Activated naive CD4-positive, alpha-beta T cell treated with anti-CD3 and anti-CD28 coated beads, Interleukin-2, amount 10 ng/mL, durations not matched to agents 7 days and 5 days (primary cell): ENCODE measurements around the gene SPDYE5.
"Not testable (repeated sequence)": the region's sequence is repeated elsewhere in the genome, so short reads cannot be mapped to it uniquely, and the experiment has no call there.

Source experiments
- CTCF ChIA-PET: fragments of 350-600 bp; sonication (Branson Sonifier 250); formaldehyde crosslinking; loops from one replicate; lab custom pipeline; 2021; ENCODE audit warnings: antibody characterized with exemption; lab: Charles Lee
- DNase-seq: peaks from one replicate; pipeline ENCODE4 v3.0.0-alpha.2; 2020
- H3K27ac Mint-ChIP-seq: one replicate; pipeline ENCODE4 v1.8.0; 2021; ENCODE audit warnings: mild to moderate bottlenecking, moderate library complexity, mixed read lengths
- H3K27me3 Mint-ChIP-seq: one replicate; pipeline ENCODE4 v1.8.0; 2021; ENCODE audit warnings: mild to moderate bottlenecking, mixed read lengths
- H3K36me3 Mint-ChIP-seq: one replicate; pipeline ENCODE4 v1.8.0; 2021; ENCODE audit warnings: mixed read lengths
- H3K4me1 Mint-ChIP-seq: one replicate; pipeline ENCODE4 v1.8.0; 2021; ENCODE audit warnings: mixed read lengths
- H3K4me3 Mint-ChIP-seq: one replicate; pipeline ENCODE4 v1.8.0; 2021; ENCODE audit warnings: mild to moderate bottlenecking, moderate library complexity, mixed read lengths
- H3K9me3 Mint-ChIP-seq: one replicate; pipeline ENCODE4 v1.8.0; 2021; ENCODE audit warnings: mixed read lengths

SPDYE5 gene

GRCh38 chr7:75492020-75492419, at the start of gene SPDYE5:
SPDYE5 (plus strand) TSS chr7:75492320; CDS start chr7:75494048, 1,728 bp downstream.
- H3K36me3 Mint-ChIP-seq, H3K27me3 Mint-ChIP-seq, H3K4me1 Mint-ChIP-seq, CTCF ChIA-PET, H3K4me3 Mint-ChIP-seq, H3K27ac Mint-ChIP-seq, H3K9me3 Mint-ChIP-seq, DNase-seq: not testable (repeated sequence)

GRCh38 chr7:75442465-75443111, 49.5 kb upstream of the SPDYE5 start:
- CTCF ChIA-PET, H3K9me3 Mint-ChIP-seq, H3K27me3 Mint-ChIP-seq: not testable (repeated sequence)
- DNase-seq: peak; percentile 45
- H3K4me3 Mint-ChIP-seq: peak overlapping the region; percentile 89
- H3K36me3 Mint-ChIP-seq: peaks cover 25% of the 10 kb centered on the region
- H3K4me1 Mint-ChIP-seq: peaks cover 12% of the 10 kb centered on the region
- H3K27ac Mint-ChIP-seq: peak overlapping the region; percentile 92

- H3K27me3 Mint-ChIP-seq, H3K27ac Mint-ChIP-seq, H3K4me3 Mint-ChIP-seq, H3K4me1 Mint-ChIP-seq, CTCF ChIA-PET, H3K36me3 Mint-ChIP-seq, DNase-seq, H3K9me3 Mint-ChIP-seq: not testable (repeated sequence)
Observed at GRCh38 chr7:75449946-75450345, 42.2 kb upstream of the SPDYE5 start.

- H3K27ac Mint-ChIP-seq, CTCF ChIA-PET, H3K27me3 Mint-ChIP-seq, H3K36me3 Mint-ChIP-seq, H3K9me3 Mint-ChIP-seq, DNase-seq, H3K4me1 Mint-ChIP-seq, H3K4me3 Mint-ChIP-seq: not testable (repeated sequence)
Observed at GRCh38 chr7:75452494-75452955, 39.6 kb upstream of the SPDYE5 start.

GRCh38 chr7:75456403-75456802, 35.7 kb upstream of the SPDYE5 start:
- peaks cover 13% of the 10 kb centered on the region for H3K36me3 Mint-ChIP-seq
- H3K27me3 Mint-ChIP-seq, H3K9me3 Mint-ChIP-seq, DNase-seq, H3K4me3 Mint-ChIP-seq, H3K27ac Mint-ChIP-seq, H3K4me1 Mint-ChIP-seq, CTCF ChIA-PET: not testable (repeated sequence)

- CTCF ChIA-PET, H3K27ac Mint-ChIP-seq, H3K4me1 Mint-ChIP-seq: not testable (repeated sequence)
Observed at GRCh38 chr7:75458034-75458433, 34.1 kb upstream of the SPDYE5 start.

GRCh38 chr7:75460541-75460940, 31.6 kb upstream of the SPDYE5 start:
- H3K9me3 Mint-ChIP-seq, CTCF ChIA-PET, DNase-seq, H3K4me1 Mint-ChIP-seq, H3K4me3 Mint-ChIP-seq, H3K27ac Mint-ChIP-seq, H3K27me3 Mint-ChIP-seq: not testable (repeated sequence)
- H3K36me3 Mint-ChIP-seq: peaks cover 11% of the 10 kb centered on the region

More at GRCh38 chr7:75458034-75458433, 34.1 kb upstream of the SPDYE5 start:
- not testable (repeated sequence) for DNase-seq, H3K4me3 Mint-ChIP-seq, H3K9me3 Mint-ChIP-seq, H3K27me3 Mint-ChIP-seq
- H3K36me3 Mint-ChIP-seq: peaks cover 13% of the 10 kb centered on the region

- H3K4me3 Mint-ChIP-seq, H3K9me3 Mint-ChIP-seq, H3K27me3 Mint-ChIP-seq, DNase-seq, H3K4me1 Mint-ChIP-seq, CTCF ChIA-PET, H3K27ac Mint-ChIP-seq: not testable (repeated sequence)
- H3K36me3 Mint-ChIP-seq: peaks cover 33% of the 10 kb centered on the region
Observed at GRCh38 chr7:75470166-75470565, 22.0 kb upstream of the SPDYE5 start.

GRCh38 chr7:75477457-75477856, 14.7 kb upstream of the SPDYE5 start:
- H3K9me3 Mint-ChIP-seq, H3K4me3 Mint-ChIP-seq, H3K27me3 Mint-ChIP-seq, DNase-seq, CTCF ChIA-PET, H3K27ac Mint-ChIP-seq, H3K4me1 Mint-ChIP-seq: not testable (repeated sequence)
- peaks cover 16% of the 10 kb centered on the region for H3K36me3 Mint-ChIP-seq

GRCh38 chr7:75480313-75480712, 11.8 kb upstream of the SPDYE5 start:
- DNase-seq, CTCF ChIA-PET, H3K27ac Mint-ChIP-seq, H3K4me3 Mint-ChIP-seq, H3K27me3 Mint-ChIP-seq, H3K9me3 Mint-ChIP-seq: not testable (repeated sequence)
- Mint-ChIP-seq H3K36me3 (peaks cover 16% of the 10 kb centered on the region), H3K4me1 (peaks cover 12% of the 10 kb centered on the region)

- H3K36me3 Mint-ChIP-seq: peaks cover 12% of the 10 kb centered on the region
- peak; percentile 22 for DNase-seq
- H3K27ac Mint-ChIP-seq: peak overlapping the region; percentile 84
- peaks cover 15% of the 10 kb centered on the region for H3K4me1 Mint-ChIP-seq
- CTCF ChIA-PET, H3K9me3 Mint-ChIP-seq, H3K27me3 Mint-ChIP-seq: not testable (repeated sequence)
- H3K4me3 Mint-ChIP-seq: peak overlapping the region; percentile 92
Observed at GRCh38 chr7:75485355-75485978, 6.7 kb upstream of the SPDYE5 start.

GRCh38 chr7:75485979-75486643, 6.0 kb upstream of the SPDYE5 start, which contains the start of gene POM121C:
POM121C (minus strand) TSS chr7:75486299; CDS start chr7:75441496, 44,803 bp downstream.
- CTCF ChIA-PET, H3K9me3 Mint-ChIP-seq, H3K27me3 Mint-ChIP-seq: not testable (repeated sequence)
- Mint-ChIP-seq H3K4me3 (peak within 1 kb of the TSS; percentile 92), H3K4me1 (peaks cover 15% of the 10 kb centered on the region), H3K36me3 (peaks cover 12% of the 10 kb centered on the region), H3K27ac (peak within 1 kb of the TSS; percentile 84)
- DNase-seq: peak; percentile 93

- H3K4me1 Mint-ChIP-seq, H3K27ac Mint-ChIP-seq, H3K9me3 Mint-ChIP-seq, H3K4me3 Mint-ChIP-seq, CTCF ChIA-PET, H3K27me3 Mint-ChIP-seq, DNase-seq, H3K36me3 Mint-ChIP-seq: not testable (repeated sequence)
Observed at GRCh38 chr7:75509033-75509432, 16.9 kb downstream of the SPDYE5 start.

GRCh38 chr7:75518842-75519241, 26.7 kb downstream of the SPDYE5 start:
- Mint-ChIP-seq H3K36me3 (peaks cover 42% of the 10 kb centered on the region), H3K9me3 (peaks cover 10% of the 10 kb centered on the region)
- H3K27ac Mint-ChIP-seq, H3K4me3 Mint-ChIP-seq, H3K4me1 Mint-ChIP-seq, CTCF ChIA-PET, DNase-seq, H3K27me3 Mint-ChIP-seq: not testable (repeated sequence)

- H3K27me3 Mint-ChIP-seq, H3K27ac Mint-ChIP-seq, DNase-seq, H3K4me3 Mint-ChIP-seq, CTCF ChIA-PET: not testable (repeated sequence)
- Mint-ChIP-seq H3K4me1 (peaks cover 22% of the 10 kb centered on the region), H3K9me3 (peaks cover 10% of the 10 kb centered on the region), H3K36me3 (peaks cover 59% of the 10 kb centered on the region)
Observed at GRCh38 chr7:75521727-75522126, 29.6 kb downstream of the SPDYE5 start.
